ENCODE results near the gene RPH3AL.

The RPH3AL gene

GRCh38 chr17:192666-193425 lies 159.8 kb downstream of the RPH3AL start:
- no peak overlapping the region for H4K8ac ChIP-seq (ENCODE audit: low read depth, low read length)

GRCh38 chr17:189444-189843 lies 163.2 kb downstream of the RPH3AL start:
- H4K8ac ChIP-seq (ENCODE audit: low read depth, low read length): no peak overlapping the region
- H4K91ac ChIP-seq (ENCODE audit: low read depth, low read length): no peak overlapping the region
- no peak overlapping the region for H3K14ac ChIP-seq (ENCODE audit: low read length)
- no peak overlapping the region for H2AK5ac ChIP-seq (ENCODE audit: low read length)
- H2BK5ac ChIP-seq (ENCODE audit: low read depth, low read length, poor library complexity): no peak overlapping the region
- H3K9me3 ChIP-seq (ENCODE audit: insufficient read depth, low read depth, low read length): no peaks in the 10 kb centered on the region
- no peaks in the 10 kb centered on the region for H3K27me3 ChIP-seq (ENCODE audit: insufficient read depth, low read length)
- no peak overlapping the region for H3K23ac ChIP-seq (ENCODE audit: low read length)
- no peak overlapping the region for H3K4ac ChIP-seq (ENCODE audit: low read depth, low read length)
- DNase-seq: no peak
- H3K27ac ChIP-seq (ENCODE audit: low read depth, low read length): no peak overlapping the region
- H2BK120ac ChIP-seq (ENCODE audit: insufficient read depth, low read length, poor library complexity): no peak overlapping the region
- H2BK12ac ChIP-seq (ENCODE audit: low read length): no peak overlapping the region
- no peaks in the 10 kb centered on the region for H3K79me1 ChIP-seq (ENCODE audit: low read length)
- no peak overlapping the region for H2AFZ ChIP-seq (ENCODE audit: insufficient read depth, low read length, poor library complexity)
- WGBS (ENCODE audit: extremely low coverage, insufficient coverage, insufficient read length): no CpG with 5 or more reads among the region's 7 CpGs
- no peak overlapping the region for H3K9ac ChIP-seq (ENCODE audit: low read length)
- no peak overlapping the region for H4K12ac ChIP-seq (ENCODE audit: low read depth, low read length)
- no peaks in the 10 kb centered on the region for H3K79me2 ChIP-seq (ENCODE audit: control insufficient read depth, insufficient read depth, low read length, poor library complexity)
- no peak overlapping the region for H3K4me3 ChIP-seq (ENCODE audit: low read depth, low read length)
- no peak overlapping the region for H3K4me2 ChIP-seq (ENCODE audit: low read length)
- H3K18ac ChIP-seq (ENCODE audit: low read length): no peak overlapping the region
- H3K4me1 ChIP-seq (ENCODE audit: control insufficient read depth in 1 of 2, insufficient read depth in 2 of 2, low read length in 2 of 2): no peaks in the 10 kb centered on the region
- no peaks in the 10 kb centered on the region for H3K36me3 ChIP-seq (ENCODE audit: control insufficient read depth in 1 of 2, insufficient read depth in 2 of 2, low read length in 2 of 2)

More at GRCh38 chr17:192666-193425, 159.8 kb downstream of the RPH3AL start:
- no peaks in the 10 kb centered on the region for H3K79me1 ChIP-seq (ENCODE audit: low read length)
- H4K12ac ChIP-seq (ENCODE audit: low read depth, low read length): no peak overlapping the region
- no CpG with 5 or more reads among the region's 21 CpGs for WGBS (ENCODE audit: extremely low coverage, insufficient coverage, insufficient read length)
- no peak overlapping the region for H2AFZ ChIP-seq (ENCODE audit: insufficient read depth, low read length, poor library complexity)
- no peaks in the 10 kb centered on the region for H3K4me1 ChIP-seq (ENCODE audit: control insufficient read depth in 1 of 2, insufficient read depth in 2 of 2, low read length in 2 of 2)
- H3K4me3 ChIP-seq (ENCODE audit: low read depth, low read length): no peak overlapping the region
- no peak overlapping the region for H2BK5ac ChIP-seq (ENCODE audit: low read depth, low read length, poor library complexity)
- H3K27ac ChIP-seq (ENCODE audit: low read depth, low read length): no peak overlapping the region
- no peaks in the 10 kb centered on the region for H3K36me3 ChIP-seq (ENCODE audit: control insufficient read depth in 1 of 2, insufficient read depth in 2 of 2, low read length in 2 of 2)
- H3K79me2 ChIP-seq (ENCODE audit: control insufficient read depth, insufficient read depth, low read length, poor library complexity): no peaks in the 10 kb centered on the region
- H3K4me2 ChIP-seq (ENCODE audit: low read length): no peak overlapping the region
- no peak overlapping the region for H2BK120ac ChIP-seq (ENCODE audit: insufficient read depth, low read length, poor library complexity)
- H3K9me3 ChIP-seq (ENCODE audit: insufficient read depth, low read depth, low read length): peaks cover 3% of the 10 kb centered on the region
- no peak for DNase-seq
- H3K18ac ChIP-seq (ENCODE audit: low read length): no peak overlapping the region
- no peak overlapping the region for H3K4ac ChIP-seq (ENCODE audit: low read depth, low read length)
- H4K91ac ChIP-seq (ENCODE audit: low read depth, low read length): no peak overlapping the region
- no peak overlapping the region for H2BK12ac ChIP-seq (ENCODE audit: low read length)
- H3K27me3 ChIP-seq (ENCODE audit: insufficient read depth, low read length): no peaks in the 10 kb centered on the region
- no peak overlapping the region for H3K23ac ChIP-seq (ENCODE audit: low read length)
- H3K14ac ChIP-seq (ENCODE audit: low read length): no peak overlapping the region
- no peak overlapping the region for H3K9ac ChIP-seq (ENCODE audit: low read length)
- no peak overlapping the region for H2AK5ac ChIP-seq (ENCODE audit: low read length)

- no peak overlapping the region for H3K4ac ChIP-seq (ENCODE audit: low read depth, low read length)
- H2AK5ac ChIP-seq (ENCODE audit: low read length): no peak overlapping the region
- H3K18ac ChIP-seq (ENCODE audit: low read length): no peak overlapping the region
- WGBS (ENCODE audit: extremely low coverage, insufficient coverage, insufficient read length): no CpG with 5 or more reads among the region's 2 CpGs
- H3K79me1 ChIP-seq (ENCODE audit: low read length): no peaks in the 10 kb centered on the region
- no peak for DNase-seq
- peaks cover 7% of the 10 kb centered on the region for H3K27me3 ChIP-seq (ENCODE audit: insufficient read depth, low read length)
- H2BK5ac ChIP-seq (ENCODE audit: low read depth, low read length, poor library complexity): no peak overlapping the region
- H3K36me3 ChIP-seq (ENCODE audit: control insufficient read depth in 1 of 2, insufficient read depth in 2 of 2, low read length in 2 of 2): no peaks in the 10 kb centered on the region
- no peak overlapping the region for H4K91ac ChIP-seq (ENCODE audit: low read depth, low read length)
- no peak overlapping the region for H2BK12ac ChIP-seq (ENCODE audit: low read length)
- no peak overlapping the region for H3K4me2 ChIP-seq (ENCODE audit: low read length)
- H3K27ac ChIP-seq (ENCODE audit: low read depth, low read length): no peak overlapping the region
- H2BK120ac ChIP-seq (ENCODE audit: insufficient read depth, low read length, poor library complexity): no peak overlapping the region
- H3K9ac ChIP-seq (ENCODE audit: low read length): no peak overlapping the region
- no peak overlapping the region for H3K23ac ChIP-seq (ENCODE audit: low read length)
- no peaks in the 10 kb centered on the region for H3K79me2 ChIP-seq (ENCODE audit: control insufficient read depth, insufficient read depth, low read length, poor library complexity)
- no peak overlapping the region for H4K8ac ChIP-seq (ENCODE audit: low read depth, low read length)
- no peaks in the 10 kb centered on the region for H3K9me3 ChIP-seq (ENCODE audit: insufficient read depth, low read depth, low read length)
- H3K4me3 ChIP-seq (ENCODE audit: low read depth, low read length): no peak overlapping the region
- H2AFZ ChIP-seq (ENCODE audit: insufficient read depth, low read length, poor library complexity): no peak overlapping the region
- no peaks in the 10 kb centered on the region for H3K4me1 ChIP-seq (ENCODE audit: control insufficient read depth in 1 of 2, insufficient read depth in 2 of 2, low read length in 2 of 2)
- no peak overlapping the region for H3K14ac ChIP-seq (ENCODE audit: low read length)
- no peak overlapping the region for H4K12ac ChIP-seq (ENCODE audit: low read depth, low read length)
These were observed 165.5 kb downstream of the RPH3AL start for GRCh38 chr17:187130-187529.

- H2BK5ac ChIP-seq (ENCODE audit: low read depth, low read length, poor library complexity): no peak overlapping the region
- WGBS (ENCODE audit: extremely low coverage, insufficient coverage, insufficient read length): no CpG with 5 or more reads among the region's 14 CpGs
- H4K8ac ChIP-seq (ENCODE audit: low read depth, low read length): no peak overlapping the region
- no peak overlapping the region for H3K4me2 ChIP-seq (ENCODE audit: low read length)
- H3K4ac ChIP-seq (ENCODE audit: low read depth, low read length): no peak overlapping the region
- no peak overlapping the region for H4K91ac ChIP-seq (ENCODE audit: low read depth, low read length)
- H3K18ac ChIP-seq (ENCODE audit: low read length): no peak overlapping the region
- no peaks in the 10 kb centered on the region for H3K79me1 ChIP-seq (ENCODE audit: low read length)
- no peak overlapping the region for H3K23ac ChIP-seq (ENCODE audit: low read length)
- no peak overlapping the region for H2BK120ac ChIP-seq (ENCODE audit: insufficient read depth, low read length, poor library complexity)
- no peak overlapping the region for H4K12ac ChIP-seq (ENCODE audit: low read depth, low read length)
- H3K27me3 ChIP-seq (ENCODE audit: insufficient read depth, low read length): peaks cover 23% of the 10 kb centered on the region
- peaks cover 0 to 5% of the 10 kb centered on the region in 2 experiments for H3K4me1 ChIP-seq (ENCODE audit: control insufficient read depth in 1 of 2, insufficient read depth in 2 of 2, low read length in 2 of 2)
- H3K9me3 ChIP-seq (ENCODE audit: insufficient read depth, low read depth, low read length): peaks cover 2% of the 10 kb centered on the region
- no peak overlapping the region for H2AK5ac ChIP-seq (ENCODE audit: low read length)
- H3K36me3 ChIP-seq (ENCODE audit: control insufficient read depth in 1 of 2, insufficient read depth in 2 of 2, low read length in 2 of 2): no peaks in the 10 kb centered on the region
- no peak overlapping the region for H3K9ac ChIP-seq (ENCODE audit: low read length)
- no peak overlapping the region for H2BK12ac ChIP-seq (ENCODE audit: low read length)
- no peak overlapping the region for H3K4me3 ChIP-seq (ENCODE audit: low read depth, low read length)
- no peak overlapping the region for H3K14ac ChIP-seq (ENCODE audit: low read length)
- no peaks in the 10 kb centered on the region for H3K79me2 ChIP-seq (ENCODE audit: control insufficient read depth, insufficient read depth, low read length, poor library complexity)
- H3K27ac ChIP-seq (ENCODE audit: low read depth, low read length): no peak overlapping the region
- no peak for DNase-seq
- no peak overlapping the region for H2AFZ ChIP-seq (ENCODE audit: insufficient read depth, low read length, poor library complexity)
These were observed 167.0 kb downstream of the RPH3AL start for GRCh38 chr17:185445-186138.

All from trophoblast cell (in vitro differentiated cells and primary cell).